22Rv1 (cell line): ENCODE results near the gene PCGF5.

Experiments
- CTCF ChIP-seq: fragments of 450-650 bp; IDR thresholded peaks from 2 replicates; pipeline ENCODE4 v1.5.1; 2017; ENCODE audit warnings: mild to moderate bottlenecking
- ZFX ChIP-seq: fragments of 450-650 bp; IDR thresholded peaks from 2 replicates; pipeline ENCODE4 v1.6.1; 2017; ENCODE audit warnings: antibody characterized with exemption, borderline replicate concordance

- TF ChIP-seq CTCF, result no peak
- TF ChIP-seq ZFX, result no peak
Measured at GRCh38 chr10:91316486-91316885, 96.0 kb downstream of the PCGF5 start.
